GM12878 (cell line): Measurements from ENCODE around the gene OR51E2. TPM values are rescaled to one million over a fixed set of nuclear protein-coding genes. Genes with fewer than 3 reads are reported as not detected.

ENCODE experiments used
- ATAC-seq: fragments of 200-7000 bp; cut with Tn5 transposase; 3 replicates; pipeline ENCODE4 v1.9.1; 2020; ENCODE audit warnings: mild to moderate bottlenecking, moderate library complexity
- BruUV-seq: library from RNA; stranded (reverse); fragments of 400-500 nt; replicated peaks from 2 replicates; lab custom pipeline; 2021; lab: Mats Ljungman, UMichigan
- CTCF ChIA-PET: fragments of 300-600 bp; sonication (Branson Sonifier 250); formaldehyde crosslinking; extraction: SDS; loops from one replicate; lab custom pipeline; 2021; ENCODE audit warnings: inconsistent platforms; lab: Yijun Ruan, JAX
- POLR2A ChIA-PET: fragments of 350-600 bp; formaldehyde crosslinking; extraction: SDS; loops from one replicate; lab custom pipeline; 2021; ENCODE audit warnings: inconsistent platforms; lab: Charles Lee
- RAD21 ChIA-PET: fragments of 300-600 bp; sonication (Branson Sonifier 250); formaldehyde crosslinking; loops from one replicate; lab custom pipeline; 2023; ENCODE audit warnings: antibody characterized with exemption; ENCODE audit not compliant: unreplicated experiment; lab: Charles Lee
- SMC1A ChIA-PET: fragments of 300-600 bp; sonication (Branson Sonifier 250); formaldehyde crosslinking; loops from one replicate; lab custom pipeline; 2023; ENCODE audit not compliant: unreplicated experiment, uncharacterized antibody; lab: Charles Lee
- DNase-seq: peaks from one replicate; pipeline ENCODE4 v3.0.0-alpha.2; 2011; ENCODE audit warnings: low read depth, low spot score
- FAIRE-seq: peaks from 3 replicates; lab custom pipeline; 2011; peaks lifted over from hg19 to GRCh38; lab: Jason Lieb, UNC
- H2AFZ ChIP-seq: 2 replicates; pipeline ENCODE4 v1.6.0; 2011; ENCODE audit warnings: low read depth, low read length, control low read depth; ENCODE audit not compliant: control insufficient read depth
- H3K27ac ChIP-seq: 2 replicates; pipeline ENCODE4 v1.5.1; 2011; ENCODE audit warnings: control low read depth; ENCODE audit not compliant: control insufficient read depth, insufficient read depth
- H3K27me3 ChIP-seq, 2 experiments: replicated peaks in 1 of 2; 2 replicates each; pipeline versions ENCODE4 v1.6.0 to v1.6.1; 2011; ENCODE audit warnings: low read length in 1 of 2; ENCODE audit not compliant: control insufficient read depth in 2 of 2, insufficient read depth in 2 of 2
- H3K36me3 ChIP-seq, 2 experiments: 2 replicates each; pipeline ENCODE4 v1.5.1; 2011; ENCODE audit warnings: low read length in 1 of 2; ENCODE audit not compliant: control insufficient read depth in 2 of 2, insufficient read depth in 2 of 2
- H3K4me1 ChIP-seq: 2 replicates; pipeline ENCODE4 v1.6.1; 2011; ENCODE audit warnings: mild to moderate bottlenecking, low read length, moderate library complexity, mixed read lengths; ENCODE audit not compliant: control insufficient read depth, insufficient read depth
- H3K4me2 ChIP-seq: 2 replicates; pipeline ENCODE4 v1.6.0; 2011; ENCODE audit warnings: control low read depth; ENCODE audit not compliant: control insufficient read depth, insufficient read depth
- H3K4me3 ChIP-seq: fragments of 200-600 bp; sonication (generic); 2 replicates; pipeline ENCODE4 v1.5.1; 2016
- H3K79me2 ChIP-seq: 2 replicates; pipeline ENCODE4 v1.6.0; 2011; ENCODE audit warnings: low read length; ENCODE audit not compliant: control insufficient read depth, insufficient read depth
- H3K9ac ChIP-seq: 2 replicates; pipeline ENCODE4 v1.8.0; 2011; ENCODE audit warnings: low read length, control low read depth, mixed read lengths; ENCODE audit not compliant: control insufficient read depth, insufficient read depth
- H3K9me3 ChIP-seq: replicated peaks from 3 replicates; pipeline ENCODE4 v1.5.1; 2011; ENCODE audit warnings: mild to moderate bottlenecking, low read length; ENCODE audit not compliant: control insufficient read depth, insufficient read depth
- H4K20me1 ChIP-seq: 2 replicates; pipeline ENCODE4 v1.6.0; 2011; ENCODE audit not compliant: control insufficient read depth, insufficient read depth
- CBX5 ChIP-seq: sonication (generic); IDR thresholded peaks from 2 replicates; pipeline ENCODE4 v1.6.1; 2016; ENCODE audit warnings: low read depth, moderate library complexity, mild to moderate bottlenecking, inconsistent platforms
- KLF5 ChIP-seq: fragments of 450-650 bp; IDR thresholded peaks from 2 replicates; pipeline ENCODE4 v1.6.1; 2014; ENCODE audit warnings: mild to moderate bottlenecking; ENCODE audit not compliant: partially characterized antibody
- LARP7 ChIP-seq: fragments of 450-650 bp; IDR thresholded peaks from 2 replicates; pipeline ENCODE4 v1.6.1; 2017; ENCODE audit warnings: mild to moderate bottlenecking
- NBN ChIP-seq: fragments of 450-650 bp; IDR thresholded peaks from 2 replicates; pipeline ENCODE4 v1.6.1; 2016
- RAD51 ChIP-seq: fragments of 450-650 bp; IDR thresholded peaks from 2 replicates; pipeline ENCODE4 v1.6.1; 2016; ENCODE audit warnings: moderate library complexity, mild to moderate bottlenecking, inconsistent platforms
- RFX5 ChIP-seq: IDR thresholded peaks from 2 replicates; pipeline ENCODE4 v1.6.1; 2011; ENCODE audit warnings: low read depth, low read length, improper control_type of control experiment
- SMC3 ChIP-seq: IDR thresholded peaks from 2 replicates; pipeline ENCODE4 v1.6.1; 2011; ENCODE audit warnings: low read length, improper control_type of control experiment, borderline replicate concordance
- TBL1XR1 ChIP-seq: IDR thresholded peaks from 2 replicates; pipeline ENCODE4 v1.6.1; 2012; ENCODE audit warnings: low read depth, low read length, improper control_type of control experiment
- WGBS: methylation state at CpG from one replicate; pipeline ENCODE4 v1.1.6; 2016; ENCODE audit warnings: low lambda C conversion rate; ENCODE audit not compliant: insufficient replicate concordance, insufficient coverage; ENCODE audit errors: missing lambda C conversion rate; 5-methylcytosine and 5-hydroxymethylcytosine counted together
- in situ Hi-C: fragments of 300-500 bp; cut with MboI; formaldehyde crosslinking; loops from 9 replicates; pipeline ENCODE4 v1.14.3; 2018; ENCODE audit warnings: mixed read lengths
- intact Hi-C: fragments of 100-400 bp; cut with micrococcal nuclease; formaldehyde crosslinking; loops from one replicate; pipeline ENCODE4 v1.14.2; 2022; ENCODE audit not compliant: unreplicated experiment
- polyA plus RNA-seq, 11 experiments: library from polyadenylated mRNA; depleted of rRNA in 4 of 11; unstranded in 6 of 11; stranded (reverse) in 5 of 11; fragments of >200 nt; fragmentation: Nextera tagmentation in 4 of 11; fragmentation: Illumina TruSeq in 1 of 11; extraction: Ambion mirVana in 4 of 11; extraction: Trizol in 1 of 11; gene quantifications; 1 replicate in 1 of 11; 2 replicates in 10 of 11; pipeline versions ENCODE4 v1.2.1 to v1.2.3, GENCODE V29; 2011 to 2016; ENCODE audit warnings: inconsistent platforms in 2 of 11, missing spikeins in 2 of 11, low read depth in 1 of 11
- total RNA-seq, 4 experiments: library from RNA; depleted of rRNA in 3 of 4; stranded (reverse); fragments of >200 nt in 3 of 4; fragmentation: Illumina TruSeq in 1 of 4; extraction: Trizol in 1 of 4; gene quantifications; 2 replicates each; pipeline versions ENCODE4 v1.2.1 to v1.2.3, GENCODE V29; 2013 to 2021
- TF ChIP-seq, protein P1 (sequence below): fragments of 150-350 bp; IDR thresholded peaks from 2 replicates; pipeline ENCODE4 v1.6.1; 2014; ENCODE audit warnings: mild to moderate bottlenecking, low read depth, low read length
- TF ChIP-seq, protein P2 (sequence below): fragments of 450-650 bp; IDR thresholded peaks from 2 replicates; pipeline ENCODE4 v1.6.1; 2017; ENCODE audit warnings: low read depth, mild to moderate bottlenecking, moderate library complexity

OR51E2 gene
- total and polyA plus RNA-seq, 10 of the 15 experiments (the other 5 are each of a cell fraction or from before 2014, with no cell fraction given) = not detected

DNA sequence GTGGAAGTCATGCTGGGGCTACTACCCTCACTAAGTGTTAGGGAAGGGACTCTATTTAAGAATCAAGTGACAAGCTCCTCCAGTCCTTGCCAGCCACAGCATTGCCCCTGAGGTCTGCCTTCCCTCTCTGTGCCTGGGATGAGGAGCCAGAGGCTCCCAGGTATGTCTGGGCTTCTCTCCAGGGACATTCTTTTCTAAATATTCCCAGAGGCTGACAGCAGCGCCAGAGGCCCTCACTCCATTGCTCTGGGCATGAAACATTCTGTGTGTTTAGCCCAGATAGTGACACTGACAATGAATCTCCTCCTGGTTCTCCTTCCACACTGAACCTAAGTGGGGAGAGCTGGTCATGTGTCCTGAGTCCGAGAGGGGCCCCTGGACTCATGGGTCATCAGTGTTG, 51.7 kb downstream of the OR51E2 start (continued):
- TF ChIP-seq RAD51 (no peak), LARP7 (no peak), RFX5 (no peak), KLF5 (no peak), CBX5 (no peak), SMC3 (no peak)
- TF ChIP-seq, protein P1, sequence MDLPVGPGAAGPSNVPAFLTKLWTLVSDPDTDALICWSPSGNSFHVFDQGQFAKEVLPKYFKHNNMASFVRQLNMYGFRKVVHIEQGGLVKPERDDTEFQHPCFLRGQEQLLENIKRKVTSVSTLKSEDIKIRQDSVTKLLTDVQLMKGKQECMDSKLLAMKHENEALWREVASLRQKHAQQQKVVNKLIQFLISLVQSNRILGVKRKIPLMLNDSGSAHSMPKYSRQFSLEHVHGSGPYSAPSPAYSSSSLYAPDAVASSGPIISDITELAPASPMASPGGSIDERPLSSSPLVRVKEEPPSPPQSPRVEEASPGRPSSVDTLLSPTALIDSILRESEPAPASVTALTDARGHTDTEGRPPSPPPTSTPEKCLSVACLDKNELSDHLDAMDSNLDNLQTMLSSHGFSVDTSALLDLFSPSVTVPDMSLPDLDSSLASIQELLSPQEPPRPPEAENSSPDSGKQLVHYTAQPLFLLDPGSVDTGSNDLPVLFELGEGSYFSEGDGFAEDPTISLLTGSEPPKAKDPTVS = no peak

- Histone ChIP-seq H3K79me2 (no peaks in the 10 kb centered on the region), H3K27ac (no peak overlapping the region), H3K4me2 (no peak overlapping the region), H3K27me3 (no peaks in the 10 kb centered on the region; a peak in 1 of 4 replicates), H3K36me3 (no peaks in the 10 kb centered on the region), H4K20me1 (no peaks in the 10 kb centered on the region), H3K9ac (no peak overlapping the region), H3K4me1 (no peaks in the 10 kb centered on the region)
- ChIA-PET SMC1A (no interaction called here), POLR2A (no interaction called here), CTCF (interaction anchor here (1.0 kb wide), 1 partner anchor 8 kb away, joined by 4 read pairs; no protein-coding TSS in a partner anchor), RAD21 (interaction anchor here (0.7 kb wide), 1 partner anchor 720 kb away, joined by 3 read pairs; no protein-coding TSS in a partner anchor)
- no TSS peak for BruUV-seq
- in situ Hi-C loops = no loop called here
- intact Hi-C loops = no loop called here
- FAIRE-seq (no peak), DNase-seq (no peak)
- TF ChIP-seq NBN = no peak
- TF ChIP-seq, protein P2, sequence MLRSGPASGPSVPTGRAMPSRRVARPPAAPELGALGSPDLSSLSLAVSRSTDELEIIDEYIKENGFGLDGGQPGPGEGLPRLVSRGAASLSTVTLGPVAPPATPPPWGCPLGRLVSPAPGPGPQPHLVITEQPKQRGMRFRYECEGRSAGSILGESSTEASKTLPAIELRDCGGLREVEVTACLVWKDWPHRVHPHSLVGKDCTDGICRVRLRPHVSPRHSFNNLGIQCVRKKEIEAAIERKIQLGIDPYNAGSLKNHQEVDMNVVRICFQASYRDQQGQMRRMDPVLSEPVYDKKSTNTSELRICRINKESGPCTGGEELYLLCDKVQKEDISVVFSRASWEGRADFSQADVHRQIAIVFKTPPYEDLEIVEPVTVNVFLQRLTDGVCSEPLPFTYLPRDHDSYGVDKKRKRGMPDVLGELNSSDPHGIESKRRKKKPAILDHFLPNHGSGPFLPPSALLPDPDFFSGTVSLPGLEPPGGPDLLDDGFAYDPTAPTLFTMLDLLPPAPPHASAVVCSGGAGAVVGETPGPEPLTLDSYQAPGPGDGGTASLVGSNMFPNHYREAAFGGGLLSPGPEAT = no peak
- no peak for TF ChIP-seq TBL1XR1
- TF ChIP-seq, all 136 proteins: peak for 0
- Histone ChIP-seq H2AFZ (no peak overlapping the region), H3K4me3 (no peak overlapping the region), H3K9me3 (no peaks in the 10 kb centered on the region)
- ATAC-seq = no peak
- 32% methylated on average over 4 of the region's 4 CpGs for WGBS
Measured at GRCh38 chr11:4644233-4644632, 53.4 kb downstream of the OR51E2 start.
